Sigmoid colon (tissue), 7 donors: ENCODE data around the gene CSPG5. TPM values are rescaled to one million over a fixed set of nuclear protein-coding genes. Genes with fewer than 3 reads are reported as not detected.

Experiments
- DNase-seq: peaks from one replicate; pipeline ENCODE4 v3.0.0-alpha.2; 2019
- H3K27ac ChIP-seq, 4 donors: fragments of 200-600 bp; sonication (generic); one replicate each; pipeline ENCODE4 v1.5.1; 2016 to 2019; ENCODE audit warnings: mild to moderate bottlenecking in 1 of 4
- H3K27me3 ChIP-seq, 3 donors: fragments of 200-600 bp; sonication (generic); one replicate each; pipeline ENCODE4 v1.5.1; 2019; ENCODE audit warnings: mild to moderate bottlenecking in 1 of 3
- H3K36me3 ChIP-seq, 4 donors: fragments of 200-600 bp; sonication (generic); one replicate each; pipeline ENCODE4 v1.5.1; 2016 to 2019
- H3K4me1 ChIP-seq, 4 donors: fragments of 200-600 bp; sonication (generic); one replicate each; pipeline ENCODE4 v1.5.1; 2017 to 2019
- H3K4me3 ChIP-seq, 4 donors: fragments of 200-600 bp; sonication (generic); one replicate each; pipeline ENCODE4 v1.5.1; 2017 to 2019; ENCODE audit warnings: mild to moderate bottlenecking in 2 of 4, moderate library complexity in 1 of 4
- H3K9me3 ChIP-seq, 4 donors: fragments of 200-600 bp in 3 of 4; sonication (generic) in 3 of 4; one replicate each; pipeline versions ENCODE4 v1.5.1 to v1.6.1; 2013 to 2019
- CTCF ChIP-seq, 4 experiments: fragments of 450-650 bp in 3 of 4; fragments of 200-600 bp in 1 of 4; IDR thresholded peaks; one replicate each; pipeline ENCODE4 v1.5.1; 2016 to 2019; ENCODE audit warnings: antibody characterized with exemption in 4 of 4, mild to moderate bottlenecking in 3 of 4, moderate library complexity in 2 of 4
- EP300 ChIP-seq, 4 donors: sonication (generic); formaldehyde crosslinking; IDR thresholded peaks; one replicate each; pipeline ENCODE4 v1.6.1; 2017; ENCODE audit warnings: antibody characterized with exemption in 4 of 4
- POLR2A ChIP-seq, 2 donors: fragments of 450-650 bp; IDR thresholded peaks; one replicate each; pipeline ENCODE4 v1.6.1; 2016; ENCODE audit warnings: antibody characterized with exemption in 2 of 2, mild to moderate bottlenecking in 2 of 2, moderate library complexity in 2 of 2
- POLR2AphosphoS5 ChIP-seq, 4 donors: sonication (generic); formaldehyde crosslinking; IDR thresholded peaks; one replicate each; pipeline ENCODE4 v1.6.1; 2017; ENCODE audit warnings: antibody characterized with exemption in 4 of 4
- WGBS, 2 donors: extraction: QIAGEN DNeasy Blood & Tissue Kit; methylation state at CpG; one replicate each; pipeline ENCODE4 v1.1.7; 2013; 5-methylcytosine and 5-hydroxymethylcytosine counted together
- intact Hi-C: fragments of 100-400 bp; cut with DNase I; formaldehyde crosslinking; loops from one replicate; pipeline ENCODE4 v1.15.1; 2023
- polyA plus RNA-seq, 3 donors: library from polyadenylated mRNA; stranded (reverse); fragments of 200-250 nt; gene quantifications; one replicate each; pipeline ENCODE4 v1.2.3, GENCODE V29; 2013
- small RNA-seq, 3 donors: library from RNA; depleted of rRNA; stranded (forward); fragments of <200 nt; gene quantifications; one replicate each; pipeline ENCODE3, GENCODE V24; 2016
- total RNA-seq, 4 donors: library from RNA; depleted of rRNA; stranded (reverse); fragments of >200 nt; gene quantifications; one replicate each; pipeline ENCODE4 v1.1.0, GENCODE V29; 2016
- donor health status: healthy with polysubstance abuse.
- donor health status: Bipolar disorder and iron deficiency.
- donor health status: healthy.

CSPG5 gene
- total and polyA plus RNA-seq, 7 donors: 0.99 to 2.3 (median 1.4) TPM; not detected in 2

DNA sequence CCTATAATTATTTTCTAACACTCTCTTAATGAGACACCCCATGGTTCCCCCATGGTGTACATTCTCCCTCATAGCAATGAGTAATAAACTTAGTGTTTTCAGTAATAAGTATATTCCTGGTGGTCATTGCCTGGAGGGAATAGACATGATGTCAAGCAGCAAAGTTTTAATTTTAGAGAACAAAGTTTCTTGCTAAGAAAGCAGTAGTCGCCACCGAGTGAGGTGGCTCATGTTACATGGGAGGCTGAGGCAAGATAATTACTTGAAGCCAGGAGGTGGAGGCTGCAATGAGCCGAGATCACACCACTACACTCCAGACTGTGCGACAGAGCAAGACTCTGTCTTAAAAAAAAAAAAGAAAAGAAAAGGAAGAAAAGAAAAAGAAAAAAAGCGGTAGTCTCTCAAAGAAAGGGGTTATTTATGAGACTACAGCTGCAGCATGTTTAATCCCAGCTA, 62.8 kb downstream of the CSPG5 start:
- Histone ChIP-seq H3K4me1 (peaks cover 0 to 15% (median 13%) of the 10 kb centered on the region in 4 donors), H3K36me3 (peaks cover 0 to 2% (median 0%) of the 10 kb centered on the region in 4 donors), H3K27ac (no peak overlapping the region), H3K9me3 (no peaks in the 10 kb centered on the region), H3K4me3 (no peak overlapping the region), H3K27me3 (no peaks in the 10 kb centered on the region)
- no peak for DNase-seq
- intact Hi-C loops: no loop called here
- WGBS, 2 donors: 83 to 84% methylated on average over 5 of the region's 5 CpGs
- TF ChIP-seq POLR2AphosphoS5 (IDR thresholded peaks at IDR 0.05) (no peak), EP300 (IDR thresholded peaks at IDR 0.05) (no peak), CTCF (IDR thresholded peaks at IDR 0.05) (no peak), POLR2A (IDR thresholded peaks at IDR 0.05) (no peak)

- intact Hi-C loops: no loop called here
- Histone ChIP-seq H3K9me3 (no peaks in the 10 kb centered on the region), H3K4me3 (no peak overlapping the region), H3K36me3 (peaks cover 0 to 10% (median 0%) of the 10 kb centered on the region in 4 donors), H3K27me3 (no peaks in the 10 kb centered on the region), H3K27ac (no peak overlapping the region), H3K4me1 (peaks cover 0 to 15% (median 13%) of the 10 kb centered on the region in 4 donors)
- no peak for DNase-seq
- no peak for TF ChIP-seq POLR2AphosphoS5 (IDR thresholded peaks at IDR 0.05)
- TF ChIP-seq CTCF (IDR thresholded peaks at IDR 0.05): no peak
- no peak for TF ChIP-seq POLR2A (IDR thresholded peaks at IDR 0.05)
- TF ChIP-seq EP300 (IDR thresholded peaks at IDR 0.05): no peak
- WGBS, 2 donors: 30 to 76% methylated on average over 5 of the region's 5 CpGs
Observed at GRCh38 chr3:47515100-47515499, 63.6 kb downstream of the CSPG5 start.

GRCh38 chr3:47513125-47513929, 65.3 kb downstream of the CSPG5 start, which contains the start of gene ELP6:
ELP6 (minus strand) TSS chr3:47513712; CDS start chr3:47513590, 122 bp downstream.
- peak within 1 kb of the TSS; percentile 83 to 98 (median 94) for H3K27ac ChIP-seq
- TF ChIP-seq POLR2A (IDR thresholded peaks at IDR 0.05): peak; percentile 27 to 46
- no peak for TF ChIP-seq EP300 (IDR thresholded peaks at IDR 0.05)
- TF ChIP-seq CTCF (IDR thresholded peaks at IDR 0.05): peak in 3 of 4 experiments; percentile 35 to 46 (median 37)
- peak; percentile 58 to 91 (median 78) for TF ChIP-seq POLR2AphosphoS5 (IDR thresholded peaks at IDR 0.05)
- 0% methylated on average over 71 of the region's 71 CpGs for WGBS, 2 donors

DNA sequence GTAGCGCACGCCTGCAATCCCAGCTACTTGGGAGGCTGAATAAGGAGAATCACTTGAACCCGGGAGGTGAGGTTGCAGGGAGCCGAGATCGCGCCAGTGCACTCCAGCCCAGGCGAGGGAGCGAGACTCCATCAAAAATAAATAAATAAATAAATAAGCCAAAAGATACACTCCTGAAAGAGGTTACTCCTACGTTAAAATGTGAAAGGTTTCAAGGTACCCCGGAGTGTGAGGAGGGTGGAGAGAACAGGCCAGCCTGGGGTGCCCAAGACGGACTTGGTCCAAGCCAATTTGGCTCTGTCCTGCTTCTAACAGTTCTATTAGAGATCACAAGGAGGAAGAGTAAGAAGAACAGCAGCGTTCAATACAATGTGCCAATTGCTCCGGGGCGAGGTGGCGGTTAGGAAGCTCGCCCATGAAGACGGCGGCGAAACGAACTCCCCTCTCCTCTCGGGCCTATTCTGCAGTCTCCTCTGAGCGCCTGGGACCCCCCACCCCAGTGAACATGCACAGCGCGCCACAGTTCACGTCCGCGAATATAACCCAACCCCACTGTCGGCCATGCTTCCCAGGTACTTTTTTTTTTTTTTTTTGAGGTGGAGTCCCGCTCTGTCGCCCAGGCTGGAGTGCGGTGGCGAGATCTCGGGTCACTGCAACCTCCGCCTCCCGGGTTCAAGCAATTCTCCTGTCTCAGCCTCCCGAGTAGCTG, 66.1 kb downstream of the CSPG5 start:
- H3K4me3 ChIP-seq: peak overlapping the region; percentile 66 to 75 (median 69)
- H3K36me3 ChIP-seq: peaks cover 0 to 29% (median 6%) of the 10 kb centered on the region in 4 donors
- no peaks in the 10 kb centered on the region for H3K9me3 ChIP-seq
- H3K4me1 ChIP-seq: peaks cover 0 to 15% (median 13%) of the 10 kb centered on the region in 4 donors
- no peaks in the 10 kb centered on the region for H3K27me3 ChIP-seq
- intact Hi-C loops: loop anchor here (5.0 kb wide), 1 partner anchor 290 kb away; the partner anchor contains the start of gene DHX30
- peak; percentile 66 for DNase-seq
- peak overlapping the region; percentile 83 to 98 (median 94) for H3K27ac ChIP-seq
- WGBS, 2 donors: 18 to 20% methylated on average over 36 of the region's 36 CpGs
- TF ChIP-seq POLR2A (IDR thresholded peaks at IDR 0.05) (no peak), EP300 (IDR thresholded peaks at IDR 0.05) (no peak), CTCF (IDR thresholded peaks at IDR 0.05) (no peak), POLR2AphosphoS5 (IDR thresholded peaks at IDR 0.05) (no peak)

More at GRCh38 chr3:47513125-47513929, 65.3 kb downstream of the CSPG5 start, which contains the start of gene ELP6:
- peaks cover 0 to 15% (median 13%) of the 10 kb centered on the region in 4 donors for H3K4me1 ChIP-seq
- no peaks in the 10 kb centered on the region for H3K9me3 ChIP-seq
- intact Hi-C loops: loop anchor here (5.0 kb wide), 1 partner anchor 289 kb away; the partner anchor contains the start of gene DHX30
- H3K36me3 ChIP-seq: peaks cover 0 to 21% (median 6%) of the 10 kb centered on the region in 4 donors
- H3K27me3 ChIP-seq: no peaks in the 10 kb centered on the region
- peak; percentile 99 for DNase-seq
- H3K4me3 ChIP-seq: peak within 1 kb of the TSS; percentile 66 to 75 (median 69)

Small RNA genes within 50 kb of the gene (small RNA-seq; reads per million reads assigned to genes)
- gene RN7SL870P: 0 to 0.06 (median 0) reads per million in 3 donors

Other genes with a start within 250 kb of the CSPG5 start
- 10 to 100 TPM; 11.0 to 26.9 (median 14.7) TPM for gene PTPN23, start 197.8 kb downstream of the CSPG5 start, total RNA-seq
- 10 to 100 TPM in 2 of 3 donors, 1 to 10 TPM in 1; 7.8 to 23.1 (median 10.2) TPM for gene PTPN23, start 197.8 kb downstream of the CSPG5 start, polyA plus RNA-seq
- gene SCAP, start 102.9 kb downstream of the CSPG5 start, total RNA-seq: 10 to 100 TPM; 49.2 to 63.9 (median 56.9) TPM
- 10 to 100 TPM; 10.8 to 81.0 (median 16.9) TPM for gene SCAP, start 102.9 kb downstream of the CSPG5 start, polyA plus RNA-seq
- gene ELP6, start 65.2 kb downstream of the CSPG5 start, total RNA-seq: 10 to 100 TPM; 17.1 to 38.9 (median 19.5) TPM
- 10 to 100 TPM; 19.8 to 33.9 (median 27.7) TPM for gene ELP6, start 65.2 kb downstream of the CSPG5 start, polyA plus RNA-seq
- 10 to 100 TPM; 43.9 to 57.3 (median 47.0) TPM for gene SMARCC1, start 203.0 kb upstream of the CSPG5 start, total RNA-seq
- 10 to 100 TPM; 11.1 to 26.6 (median 14.4) TPM for gene SMARCC1, start 203.0 kb upstream of the CSPG5 start, polyA plus RNA-seq
- gene DHX30, start 224.3 kb upstream of the CSPG5 start, total RNA-seq: 10 to 100 TPM; 43.8 to 57.6 (median 56.0) TPM
- 10 to 100 TPM; 13.2 to 42.4 (median 16.2) TPM for gene DHX30, start 224.3 kb upstream of the CSPG5 start, polyA plus RNA-seq